Daoy (cell line): ENCODE data around the gene DDX31. TPM values are rescaled to one million over a fixed set of nuclear protein-coding genes. Genes with fewer than 3 reads are reported as not detected.
A peak's percentile ranks its signal among the peaks of the same experiment; 100 is the strongest.

Source experiments
- DNase-seq: peaks from one replicate; pipeline ENCODE4 v3.0.0-alpha.2; 2015; ENCODE audit warnings: low read depth
- total RNA-seq: library from RNA; depleted of rRNA; stranded (reverse); fragments of >200 nt; shearing (Covaris generic); gene quantifications from 2 replicates; pipeline ENCODE4 v1.2.3, GENCODE V29; 2014

The DDX31 gene
- total RNA-seq, 1 experiment from 2014 or later, result 32.6 TPM

GRCh38 chr9:132637351-132637750, 32.4 kb downstream of the DDX31 start:
- DNase-seq, result no peak

GRCh38 chr9:132634327-132634726, 35.5 kb downstream of the DDX31 start:
- DNase-seq, result no peak

DNA sequence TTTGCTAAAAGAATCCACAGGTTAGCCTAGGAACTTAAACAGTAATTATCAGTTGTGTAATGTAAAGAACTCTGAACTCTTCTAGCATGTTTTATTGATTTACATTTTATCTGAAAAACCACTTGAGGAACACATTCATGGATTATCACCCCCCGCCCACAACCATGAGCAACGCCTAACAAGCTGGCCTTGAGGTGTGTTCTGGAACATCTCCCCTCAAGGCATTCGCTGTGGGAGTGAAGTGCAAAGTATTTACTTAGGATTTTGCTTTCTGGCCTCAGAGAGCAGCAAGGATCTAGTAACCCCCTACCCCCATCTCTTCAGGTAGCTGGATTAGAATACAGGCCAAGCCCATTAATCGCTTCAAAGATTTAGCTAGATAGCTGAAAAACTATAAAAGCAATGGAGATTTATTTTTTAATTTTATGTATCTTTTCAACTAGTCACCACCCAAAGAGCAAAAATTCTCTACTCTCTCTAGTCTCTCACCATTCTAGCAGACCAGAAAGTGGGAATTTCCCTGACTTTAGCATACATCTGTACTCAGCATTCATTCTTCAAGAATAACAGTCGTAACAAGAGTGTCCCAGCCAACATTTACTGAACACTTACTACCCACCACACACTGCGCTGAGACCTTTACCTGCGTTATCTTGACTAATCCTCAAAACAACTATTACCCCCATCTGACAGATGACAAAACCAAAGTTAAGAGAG, 37.2 kb downstream of the DDX31 start:
- DNase-seq, result no peak

DNA sequence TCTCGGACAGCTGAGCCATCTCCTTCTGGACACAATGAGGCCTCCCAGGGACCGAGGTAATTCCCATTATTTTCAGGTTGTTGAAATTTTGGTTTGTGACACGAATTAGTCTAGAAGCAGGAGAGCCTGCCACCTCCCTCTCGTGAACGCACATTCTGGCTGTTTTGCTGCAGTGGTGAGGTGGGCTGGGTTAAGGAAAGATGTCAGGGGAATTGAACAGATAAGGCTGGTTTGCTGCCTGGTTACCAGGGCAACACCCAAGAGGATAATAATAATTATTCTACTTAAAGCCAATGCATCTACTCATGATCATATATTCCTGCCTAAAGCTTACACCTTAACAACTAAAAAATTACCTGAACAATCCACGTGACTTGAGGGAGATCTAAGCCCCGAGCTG, 38.1 kb downstream of the DDX31 start:
- no peak for DNase-seq

GRCh38 chr9:132631280-132631679, 38.5 kb downstream of the DDX31 start:
- DNase-seq, result peak; percentile 85

GRCh38 chr9:132630811-132631210, 39.0 kb downstream of the DDX31 start:
- no peak for DNase-seq

DNA sequence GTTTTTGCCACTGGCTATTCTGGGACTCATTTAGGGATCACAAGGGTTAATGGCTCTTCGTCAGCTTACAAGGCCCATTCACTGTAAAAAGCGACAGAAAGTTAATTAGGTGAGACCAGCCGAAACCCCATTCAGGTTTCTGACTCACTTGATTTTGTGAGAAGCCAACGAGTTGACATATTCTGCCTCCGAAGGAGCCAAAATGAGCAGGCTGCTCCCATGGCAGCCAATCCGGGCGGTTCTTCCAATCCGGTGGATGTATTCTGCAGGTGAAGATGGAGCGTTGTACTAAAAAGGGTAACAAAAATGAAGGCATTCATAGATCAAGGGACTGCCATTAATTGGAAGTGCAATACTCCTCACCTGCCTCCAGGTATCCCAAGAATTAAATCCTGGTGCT, 39.7 kb downstream of the DDX31 start:
- no peak for DNase-seq

DNA sequence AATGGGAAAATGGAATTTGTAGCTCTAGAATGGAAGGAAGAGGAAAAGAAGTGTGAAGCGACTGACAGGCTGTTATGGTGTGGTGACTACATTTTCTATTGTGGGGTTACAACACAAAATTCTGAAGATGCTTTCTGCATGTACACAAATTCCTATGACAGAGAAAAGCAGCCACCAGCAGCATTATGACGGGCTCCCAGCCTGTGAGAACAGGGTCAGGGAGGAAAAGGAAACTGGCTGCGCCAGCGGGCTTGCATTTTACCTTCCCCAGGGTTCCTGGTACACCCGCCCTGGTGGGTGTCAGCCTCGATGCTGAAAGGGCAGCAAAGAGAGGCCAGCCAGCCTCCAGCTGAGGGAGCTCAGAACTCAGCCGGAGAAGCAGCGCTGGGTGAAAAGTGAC, 41.0 kb downstream of the DDX31 start:
- no peak for DNase-seq

- no peak for DNase-seq
These were observed 42.2 kb downstream of the DDX31 start for GRCh38 chr9:132627594-132627993.

GRCh38 chr9:132627106-132627505, 42.7 kb downstream of the DDX31 start:
- no peak for DNase-seq

DNA sequence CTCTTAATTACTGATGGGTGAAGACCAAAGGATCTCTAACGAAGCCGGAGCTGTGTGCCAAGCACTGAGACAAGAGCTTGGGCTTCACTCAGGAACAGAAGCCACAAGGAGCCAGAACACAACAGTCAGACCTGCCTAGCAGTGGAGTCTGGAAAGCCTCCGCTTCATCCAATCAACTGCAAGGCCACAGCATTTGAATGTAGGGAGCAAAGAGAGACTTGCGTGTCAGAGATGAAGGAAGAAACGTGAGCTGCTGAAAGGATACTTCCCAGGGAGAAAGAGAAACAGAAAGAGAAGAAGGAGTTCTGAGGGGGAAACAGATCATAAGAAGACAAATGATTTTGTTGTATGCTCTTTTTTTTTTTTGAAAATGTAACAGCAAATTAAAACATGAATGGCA, 43.5 kb downstream of the DDX31 start:
- DNase-seq, result no peak

GRCh38 chr9:132622159-132622558, 47.6 kb downstream of the DDX31 start:
- peak; percentile 17 for DNase-seq

- no peak for DNase-seq
These were observed 53.1 kb downstream of the DDX31 start for GRCh38 chr9:132616725-132617124.

- no peak for DNase-seq
These were observed 54.0 kb downstream of the DDX31 start for GRCh38 chr9:132615774-132616173.

DNA sequence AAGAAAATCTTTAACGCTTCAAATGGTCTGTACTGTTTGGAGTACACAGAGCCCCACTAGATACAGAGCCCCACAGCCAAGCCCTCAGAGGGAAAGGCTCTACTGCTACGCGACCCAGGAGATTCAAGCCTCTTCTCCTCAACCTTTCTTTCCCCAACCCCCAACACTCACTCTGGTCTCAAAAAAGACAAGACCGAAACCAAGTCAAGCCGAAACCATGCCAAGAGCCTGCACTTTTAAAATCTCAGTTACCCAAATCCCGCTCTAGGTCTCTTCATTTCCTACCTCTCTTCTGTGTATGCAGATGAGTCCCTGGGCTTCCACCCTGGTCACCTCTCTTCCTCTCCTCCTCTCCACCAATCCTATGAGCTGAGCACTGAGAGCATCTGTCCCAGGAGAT, 55.5 kb downstream of the DDX31 start:
- no peak for DNase-seq

GRCh38 chr9:132610661-132611060, 59.1 kb downstream of the DDX31 start:
- no peak for DNase-seq

GRCh38 chr9:132609829-132610228, 60.0 kb downstream of the DDX31 start:
- peak; percentile 87 for DNase-seq

- DNase-seq, result no peak
These were observed 60.6 kb downstream of the DDX31 start for GRCh38 chr9:132609184-132609583.

DNA sequence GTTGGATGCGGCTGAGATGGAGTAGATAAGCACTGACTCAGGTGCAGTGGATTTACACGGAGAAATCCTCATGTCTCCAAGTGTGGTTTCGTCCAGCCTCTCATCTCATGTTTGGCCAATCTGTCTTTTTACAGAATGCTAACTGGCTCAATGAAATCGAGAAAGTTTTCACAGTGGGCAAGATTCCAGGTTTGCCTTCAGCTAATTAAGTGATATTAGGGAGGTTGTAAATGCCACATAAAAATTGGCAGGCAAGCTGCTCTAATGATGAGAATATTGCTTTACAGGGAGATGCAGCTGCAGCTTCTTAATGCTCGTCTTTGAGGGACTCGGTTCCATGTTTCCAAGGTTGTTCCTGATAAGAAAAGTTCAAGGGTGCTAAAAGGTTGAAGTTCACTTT, 63.7 kb downstream of the DDX31 start:
- no peak for DNase-seq

DNA sequence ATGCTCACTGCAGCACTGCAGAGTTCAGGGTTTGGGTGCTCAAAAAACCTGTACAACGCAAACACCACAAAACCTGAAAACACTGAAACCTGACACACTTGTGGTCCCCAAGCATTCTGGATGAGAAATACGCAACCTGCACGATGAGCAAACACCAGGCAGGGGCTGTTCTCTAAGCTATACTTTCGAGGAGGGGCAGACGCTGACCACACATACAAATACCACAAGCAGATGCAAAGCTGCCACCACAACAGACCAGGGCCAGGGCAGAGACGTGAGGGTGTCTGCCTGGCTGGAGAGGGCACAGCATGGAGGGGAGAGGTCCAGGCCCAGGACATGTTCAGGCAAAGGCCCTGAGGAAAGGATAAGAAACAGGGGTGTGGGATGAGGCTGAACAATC, 64.4 kb downstream of the DDX31 start:
- no peak for DNase-seq

- DNase-seq, result no peak
These were observed 67.6 kb downstream of the DDX31 start for GRCh38 chr9:132602207-132602606.

GRCh38 chr9:132600326-132600984, 69.3 kb downstream of the DDX31 start:
- DNase-seq, result no peak

DNA sequence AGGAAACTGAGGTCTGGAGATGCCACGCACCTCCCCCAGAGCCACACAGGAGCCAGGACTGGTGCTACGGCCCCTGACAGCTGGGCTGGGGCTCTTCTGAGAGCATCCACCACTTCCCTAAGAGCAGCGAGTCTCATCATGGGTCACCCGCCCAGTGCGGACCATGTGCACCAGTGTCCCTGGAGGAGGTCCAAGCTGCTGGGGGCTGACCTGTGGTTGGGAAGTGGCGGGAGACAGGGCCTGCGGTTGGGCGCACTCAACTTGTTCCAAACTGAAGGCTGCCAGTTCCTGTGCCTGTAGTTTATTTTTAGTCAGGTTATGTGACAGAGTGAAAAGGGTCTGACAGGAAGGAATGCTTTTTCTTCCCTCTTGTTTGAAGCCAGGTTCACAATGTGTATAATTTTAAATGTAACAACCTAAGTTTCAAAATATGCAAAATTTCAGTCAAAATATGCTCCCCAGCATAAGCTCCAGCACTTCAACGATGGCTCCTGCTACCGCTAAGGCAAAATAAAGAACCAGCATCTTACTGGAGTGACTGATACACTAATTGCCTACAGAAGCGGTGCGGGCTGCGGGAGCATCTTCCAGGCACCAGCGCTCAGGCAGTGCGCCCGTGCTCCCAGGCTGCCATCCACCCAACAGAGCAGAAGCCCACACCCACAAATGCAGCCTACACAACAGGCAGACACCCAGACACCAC, 72.6 kb downstream of the DDX31 start:
- DNase-seq, result peak; percentile 88
